Chondrocyte (in vitro differentiated cells): ENCODE measurements around the gene SLC34A3. TPM values are rescaled to one million over a fixed set of nuclear protein-coding genes. Genes with fewer than 3 reads are reported as not detected.
A peak's percentile ranks its signal among the peaks of the same experiment; 100 is the strongest.

Source experiments
- DNase-seq: peaks from one replicate; pipeline ENCODE4 v3.0.0; 2021; ENCODE audit warnings: mixed read lengths, low spot score
- H3K27ac Mint-ChIP-seq: one replicate; pipeline ENCODE4 v1.8.0; 2021; ENCODE audit warnings: mild to moderate bottlenecking, moderate library complexity, mixed read lengths; ENCODE audit not compliant: unreplicated experiment
- H3K27me3 Mint-ChIP-seq: 2 replicates; pipeline ENCODE4 v1.8.0; 2021; ENCODE audit warnings: low read depth, mixed read lengths
- H3K36me3 Mint-ChIP-seq: 2 replicates; pipeline ENCODE4 v1.8.0; 2021; ENCODE audit warnings: low read depth, mixed read lengths
- H3K4me1 Mint-ChIP-seq: 2 replicates; pipeline ENCODE4 v1.8.0; 2021; ENCODE audit warnings: low read depth, mild to moderate bottlenecking, mixed read lengths
- H3K4me3 Mint-ChIP-seq: one replicate; pipeline ENCODE4 v1.8.0; 2021; ENCODE audit warnings: mild to moderate bottlenecking, moderate library complexity, mixed read lengths; ENCODE audit not compliant: unreplicated experiment
- H3K9me3 Mint-ChIP-seq: 2 replicates; pipeline ENCODE4 v1.8.0; 2021; ENCODE audit warnings: low read depth, mixed read lengths
- CTCF ChIP-seq: fragments of 200-600 bp; sonication (generic); IDR thresholded peaks from 2 replicates; pipeline ENCODE4 v1.5.0; 2021; ENCODE audit warnings: antibody characterized with exemption, mild to moderate bottlenecking, moderate library complexity
- total RNA-seq: library from RNA; stranded (reverse); gene quantifications from 3 replicates; pipeline ENCODE4 v1.2.1, GENCODE V29; 2021

Gene SLC34A3
- total RNA-seq, 1 donor from 2014 or later, result not detected

- H3K27ac Mint-ChIP-seq, result no peak overlapping the region
- no peaks in the 10 kb centered on the region for H3K36me3 Mint-ChIP-seq
- H3K4me3 Mint-ChIP-seq, result no peak overlapping the region
- TF ChIP-seq CTCF, result no peak
- H3K9me3 Mint-ChIP-seq, result no peaks in the 10 kb centered on the region
- H3K4me1 Mint-ChIP-seq, result peaks cover 15% of the 10 kb centered on the region
- DNase-seq, result no peak
- no peaks in the 10 kb centered on the region for H3K27me3 Mint-ChIP-seq
Observed at GRCh38 chr9:137251490-137252268, 21.0 kb downstream of the SLC34A3 start.

GRCh38 chr9:137252555-137253506 lies 22.1 kb downstream of the SLC34A3 start:
- no peaks in the 10 kb centered on the region for H3K9me3 Mint-ChIP-seq

GRCh38 chr9:137253717-137254623 lies 23.3 kb downstream of the SLC34A3 start:
- H3K4me1 Mint-ChIP-seq, result peaks cover 17% of the 10 kb centered on the region
- no peaks in the 10 kb centered on the region for H3K9me3 Mint-ChIP-seq
- H3K4me3 Mint-ChIP-seq, result peak overlapping the region; percentile 87
- DNase-seq, result no peak
- H3K27me3 Mint-ChIP-seq, result no peaks in the 10 kb centered on the region
- TF ChIP-seq CTCF, result no peak
- H3K27ac Mint-ChIP-seq, result peak overlapping the region; percentile 37
- no peaks in the 10 kb centered on the region for H3K36me3 Mint-ChIP-seq

More at GRCh38 chr9:137252555-137253506, 22.1 kb downstream of the SLC34A3 start:
- Mint-ChIP-seq H3K36me3 (no peaks in the 10 kb centered on the region), H3K27ac (no peak overlapping the region), H3K4me1 (peaks cover 17% of the 10 kb centered on the region), H3K27me3 (no peaks in the 10 kb centered on the region), H3K4me3 (no peak overlapping the region)
- TF ChIP-seq CTCF, result no peak
- DNase-seq, result no peak

- H3K27me3 Mint-ChIP-seq, result no peaks in the 10 kb centered on the region
- no peaks in the 10 kb centered on the region for H3K36me3 Mint-ChIP-seq
- peak; percentile 25 for TF ChIP-seq CTCF
- peak within 1 kb of the TSS; percentile 45 for H3K27ac Mint-ChIP-seq
- DNase-seq, result no peak
- no peaks in the 10 kb centered on the region for H3K9me3 Mint-ChIP-seq
- peak within 1 kb of the TSS; percentile 87 for H3K4me3 Mint-ChIP-seq
- H3K4me1 Mint-ChIP-seq, result peaks cover 17% of the 10 kb centered on the region
Observed at GRCh38 chr9:137254624-137255447, 24.1 kb downstream of the SLC34A3 start, which contains the start of gene NELFB. Gene NELFB, plus strand, starts transcription at chr9:137255327.
